GM23338 (cell line): ENCODE data around the gene RAB11B. TPM values are rescaled to one million over a fixed set of nuclear protein-coding genes. Genes with fewer than 3 reads are reported as not detected.

Experiments used
- CREB1 ChIP-seq: fragments of 250-450 bp; sonication (Bioruptor Pico); IDR thresholded peaks from 2 replicates; pipeline ENCODE4 v1.5.0; 2020; ENCODE audit warnings: low read depth, mild to moderate bottlenecking, moderate library complexity
- EZH2 ChIP-seq: fragments of 200-600 bp; sonication (generic); IDR thresholded peaks from one replicate; pipeline ENCODE4 v1.8.0; 2017; ENCODE audit warnings: antibody characterized with exemption, mild to moderate bottlenecking, low read depth; ENCODE audit not compliant: unreplicated experiment
- JUNB ChIP-seq: IDR thresholded peaks from one replicate; pipeline ENCODE4 v1.6.1; 2016; ENCODE audit warnings: antibody characterized with exemption; ENCODE audit not compliant: unreplicated experiment
- POLR2AphosphoS5 ChIP-seq: IDR thresholded peaks from 2 replicates; pipeline ENCODE4 v1.6.1; 2016; ENCODE audit warnings: antibody characterized with exemption, low read depth
- ZNF331 ChIP-seq: fragments of 250-450 bp; sonication (Bioruptor Pico); IDR thresholded peaks from 2 replicates; pipeline ENCODE4 v1.5.0; 2020; ENCODE audit warnings: low read depth, mild to moderate bottlenecking, moderate library complexity
- microRNA-seq: library from miRNA; unstranded; fragments of <30 nt; microRNA quantifications from one replicate; pipeline ENCODE4, GENCODE V29; 2017
- polyA plus RNA-seq: library from polyadenylated mRNA; unstranded; fragments of >200 nt; fragmentation: Nextera tagmentation; extraction: Ambion mirVana; gene quantifications from 2 replicates; pipeline ENCODE4 v1.2.1, GENCODE V29; 2016
- small RNA-seq: library from RNA; depleted of rRNA; stranded (forward); fragments of <200 nt; gene quantifications from one replicate; pipeline ENCODE3, GENCODE V24; 2014; ENCODE audit warnings: low replicate concordance
- total RNA-seq: library from RNA; depleted of rRNA; stranded (reverse); fragments of >200 nt; shearing (Covaris generic); gene quantifications from 2 replicates; pipeline ENCODE4 v1.2.3, GENCODE V29; 2014; rRNA removed
- TF ChIP-seq, protein P1 (sequence below): fragments of 250-450 bp; sonication (Bioruptor Pico); IDR thresholded peaks from 2 replicates; pipeline ENCODE4 v1.5.0; 2020; ENCODE audit warnings: mild to moderate bottlenecking, moderate library complexity
- TF ChIP-seq, protein P2 (sequence below): IDR thresholded peaks from 2 replicates; pipeline ENCODE4 v1.6.1; 2016; ENCODE audit warnings: antibody characterized with exemption

RAB11B gene
- total and polyA plus RNA-seq, 2 experiments from 2014 or later: 66.0 to 79.6 TPM

DNA sequence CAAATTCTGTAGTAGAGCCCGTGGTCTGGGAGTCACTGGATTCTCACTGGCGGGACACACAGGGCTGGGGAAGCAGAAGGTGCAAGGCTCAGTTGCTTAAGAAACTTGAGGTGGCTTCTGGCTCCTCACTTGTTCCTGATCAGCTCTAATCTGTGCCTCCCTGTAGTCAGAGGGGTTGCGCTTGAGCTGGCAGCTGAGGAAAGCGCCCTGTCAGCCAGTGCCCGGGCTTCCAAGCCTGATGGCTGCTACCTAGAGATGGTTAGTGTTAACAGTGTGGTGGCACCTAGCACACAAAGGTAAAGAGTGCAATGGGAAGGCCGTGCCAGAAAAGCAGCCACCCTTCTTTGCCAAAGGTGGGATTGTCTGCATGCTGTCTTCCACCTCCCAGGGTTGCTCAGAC, 63.5 kb downstream of the RAB11B start (continued):
- TF ChIP-seq, protein P1, sequence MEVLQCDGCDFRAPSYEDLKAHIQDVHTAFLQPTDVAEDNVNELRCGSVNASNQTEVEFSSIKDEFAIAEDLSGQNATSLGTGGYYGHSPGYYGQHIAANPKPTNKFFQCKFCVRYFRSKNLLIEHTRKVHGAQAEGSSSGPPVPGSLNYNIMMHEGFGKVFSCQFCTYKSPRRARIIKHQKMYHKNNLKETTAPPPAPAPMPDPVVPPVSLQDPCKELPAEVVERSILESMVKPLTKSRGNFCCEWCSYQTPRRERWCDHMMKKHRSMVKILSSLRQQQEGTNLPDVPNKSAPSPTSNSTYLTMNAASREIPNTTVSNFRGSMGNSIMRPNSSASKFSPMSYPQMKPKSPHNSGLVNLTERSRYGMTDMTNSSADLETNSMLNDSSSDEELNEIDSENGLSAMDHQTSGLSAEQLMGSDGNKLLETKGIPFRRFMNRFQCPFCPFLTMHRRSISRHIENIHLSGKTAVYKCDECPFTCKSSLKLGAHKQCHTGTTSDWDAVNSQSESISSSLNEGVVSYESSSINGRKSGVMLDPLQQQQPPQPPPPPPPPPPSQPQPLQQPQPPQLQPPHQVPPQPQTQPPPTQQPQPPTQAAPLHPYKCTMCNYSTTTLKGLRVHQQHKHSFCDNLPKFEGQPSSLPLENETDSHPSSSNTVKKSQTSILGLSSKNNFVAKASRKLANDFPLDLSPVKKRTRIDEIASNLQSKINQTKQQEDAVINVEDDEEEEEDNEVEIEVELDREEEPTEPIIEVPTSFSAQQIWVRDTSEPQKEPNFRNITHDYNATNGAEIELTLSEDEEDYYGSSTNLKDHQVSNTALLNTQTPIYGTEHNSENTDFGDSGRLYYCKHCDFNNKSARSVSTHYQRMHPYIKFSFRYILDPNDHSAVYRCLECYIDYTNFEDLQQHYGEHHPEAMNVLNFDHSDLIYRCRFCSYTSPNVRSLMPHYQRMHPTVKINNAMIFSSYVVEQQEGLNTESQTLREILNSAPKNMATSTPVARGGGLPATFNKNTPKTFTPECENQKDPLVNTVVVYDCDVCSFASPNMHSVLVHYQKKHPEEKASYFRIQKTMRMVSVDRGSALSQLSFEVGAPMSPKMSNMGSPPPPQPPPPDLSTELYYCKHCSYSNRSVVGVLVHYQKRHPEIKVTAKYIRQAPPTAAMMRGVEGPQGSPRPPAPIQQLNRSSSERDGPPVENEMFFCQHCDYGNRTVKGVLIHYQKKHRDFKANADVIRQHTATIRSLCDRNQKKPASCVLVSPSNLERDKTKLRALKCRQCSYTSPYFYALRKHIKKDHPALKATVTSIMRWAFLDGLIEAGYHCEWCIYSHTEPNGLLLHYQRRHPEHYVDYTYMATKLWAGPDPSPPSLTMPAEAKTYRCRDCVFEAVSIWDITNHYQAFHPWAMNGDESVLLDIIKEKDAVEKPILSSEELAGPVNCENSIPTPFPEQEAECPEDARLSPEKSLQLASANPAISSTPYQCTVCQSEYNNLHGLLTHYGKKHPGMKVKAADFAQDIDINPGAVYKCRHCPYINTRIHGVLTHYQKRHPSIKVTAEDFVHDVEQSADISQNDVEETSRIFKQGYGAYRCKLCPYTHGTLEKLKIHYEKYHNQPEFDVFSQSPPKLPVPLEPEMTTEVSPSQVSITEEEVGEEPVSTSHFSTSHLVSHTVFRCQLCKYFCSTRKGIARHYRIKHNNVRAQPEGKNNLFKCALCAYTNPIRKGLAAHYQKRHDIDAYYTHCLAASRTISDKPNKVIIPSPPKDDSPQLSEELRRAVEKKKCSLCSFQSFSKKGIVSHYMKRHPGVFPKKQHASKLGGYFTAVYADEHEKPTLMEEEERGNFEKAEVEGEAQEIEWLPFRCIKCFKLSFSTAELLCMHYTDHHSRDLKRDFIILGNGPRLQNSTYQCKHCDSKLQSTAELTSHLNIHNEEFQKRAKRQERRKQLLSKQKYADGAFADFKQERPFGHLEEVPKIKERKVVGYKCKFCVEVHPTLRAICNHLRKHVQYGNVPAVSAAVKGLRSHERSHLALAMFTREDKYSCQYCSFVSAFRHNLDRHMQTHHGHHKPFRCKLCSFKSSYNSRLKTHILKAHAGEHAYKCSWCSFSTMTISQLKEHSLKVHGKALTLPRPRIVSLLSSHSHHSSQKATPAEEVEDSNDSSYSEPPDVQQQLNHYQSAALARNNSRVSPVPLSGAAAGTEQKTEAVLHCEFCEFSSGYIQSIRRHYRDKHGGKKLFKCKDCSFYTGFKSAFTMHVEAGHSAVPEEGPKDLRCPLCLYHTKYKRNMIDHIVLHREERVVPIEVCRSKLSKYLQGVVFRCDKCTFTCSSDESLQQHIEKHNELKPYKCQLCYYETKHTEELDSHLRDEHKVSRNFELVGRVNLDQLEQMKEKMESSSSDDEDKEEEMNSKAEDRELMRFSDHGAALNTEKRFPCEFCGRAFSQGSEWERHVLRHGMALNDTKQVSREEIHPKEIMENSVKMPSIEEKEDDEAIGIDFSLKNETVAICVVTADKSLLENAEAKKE (CRISPR knock-in tag): no peak
- TF ChIP-seq CREB1 (CRISPR knock-in tag): no peak
- no peak for TF ChIP-seq POLR2AphosphoS5
- no peak for TF ChIP-seq EZH2
- no peak for TF ChIP-seq JUNB
- TF ChIP-seq, protein P2, sequence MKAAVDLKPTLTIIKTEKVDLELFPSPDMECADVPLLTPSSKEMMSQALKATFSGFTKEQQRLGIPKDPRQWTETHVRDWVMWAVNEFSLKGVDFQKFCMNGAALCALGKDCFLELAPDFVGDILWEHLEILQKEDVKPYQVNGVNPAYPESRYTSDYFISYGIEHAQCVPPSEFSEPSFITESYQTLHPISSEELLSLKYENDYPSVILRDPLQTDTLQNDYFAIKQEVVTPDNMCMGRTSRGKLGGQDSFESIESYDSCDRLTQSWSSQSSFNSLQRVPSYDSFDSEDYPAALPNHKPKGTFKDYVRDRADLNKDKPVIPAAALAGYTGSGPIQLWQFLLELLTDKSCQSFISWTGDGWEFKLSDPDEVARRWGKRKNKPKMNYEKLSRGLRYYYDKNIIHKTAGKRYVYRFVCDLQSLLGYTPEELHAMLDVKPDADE: no peak
- TF ChIP-seq ZNF331 (CRISPR knock-in tag): no peak

Small RNA genes within 50 kb of the gene (microRNA-seq; reads per million reads assigned to microRNA genes)
- not detected for gene MIR4999

Small RNA genes within 50 kb of the gene (small RNA-seq; reads per million reads assigned to genes)
- not detected for gene MIR4999

Other genes starting within 250 kb of the RAB11B start
- 34.7 and 54.5 TPM in 2 replicates for gene FBN3, start 240.8 kb upstream of the RAB11B start, total RNA-seq
- gene FBN3, start 240.8 kb upstream of the RAB11B start, polyA plus RNA-seq: 7.7 and 8.5 TPM in 2 replicates
- 96.2 and 109 TPM in 2 replicates for gene CERS4, start 181.0 kb upstream of the RAB11B start, total RNA-seq
- 68.5 and 74.5 TPM in 2 replicates for gene CERS4, start 181.0 kb upstream of the RAB11B start, polyA plus RNA-seq
- 84.9 and 124 TPM in 2 replicates for gene CD320, start 82.0 kb upstream of the RAB11B start, total RNA-seq
- gene CD320, start 82.0 kb upstream of the RAB11B start, polyA plus RNA-seq: 87.0 and 90.0 TPM in 2 replicates
- gene NDUFA7, start 69.0 kb upstream of the RAB11B start, total RNA-seq: 35.1 and 38.3 TPM in 2 replicates
- gene NDUFA7, start 69.0 kb upstream of the RAB11B start, polyA plus RNA-seq: 344 and 364 TPM in 2 replicates
- gene RPS28, start 68.9 kb upstream of the RAB11B start, total RNA-seq: 151 and 174 TPM in 2 replicates
- 1,790 and 2,003 TPM in 2 replicates for gene RPS28, start 68.9 kb upstream of the RAB11B start, polyA plus RNA-seq
- 8.7 and 9.3 TPM in 2 replicates for gene KANK3, start 47.1 kb upstream of the RAB11B start, total RNA-seq
- 2.0 and 2.2 TPM in 2 replicates for gene KANK3, start 47.1 kb upstream of the RAB11B start, polyA plus RNA-seq
- gene ANGPTL4, start 26.2 kb upstream of the RAB11B start, total RNA-seq: 1.4 and 2.2 TPM in 2 replicates
- gene ANGPTL4, start 26.2 kb upstream of the RAB11B start, polyA plus RNA-seq: 1.9 and 2.1 TPM in 2 replicates
- gene MARCHF2, start 22.9 kb downstream of the RAB11B start, total RNA-seq: 50.1 and 58.7 TPM in 2 replicates
- 18.9 and 20.7 TPM in 2 replicates for gene MARCHF2, start 22.9 kb downstream of the RAB11B start, polyA plus RNA-seq
- 359 and 389 TPM in 2 replicates for gene HNRNPM, start 54.6 kb downstream of the RAB11B start, total RNA-seq
- 276 and 291 TPM in 2 replicates for gene HNRNPM, start 54.6 kb downstream of the RAB11B start, polyA plus RNA-seq
- gene PRAM1, start 112.3 kb downstream of the RAB11B start, total RNA-seq: 0.07 and 0.31 TPM in 2 replicates
- 0.54 TPM in 1 of 2 replicates, not detected in the other for gene PRAM1, start 112.3 kb downstream of the RAB11B start, polyA plus RNA-seq
- gene ZNF414, start 123.8 kb downstream of the RAB11B start, total RNA-seq: 29.2 and 45.0 TPM in 2 replicates
- gene ZNF414, start 123.8 kb downstream of the RAB11B start, polyA plus RNA-seq: 27.4 and 31.6 TPM in 2 replicates
- 3.8 and 3.9 TPM in 2 replicates for gene MYO1F, start 187.1 kb downstream of the RAB11B start, total RNA-seq
- gene MYO1F, start 187.1 kb downstream of the RAB11B start, polyA plus RNA-seq: 5.7 and 7.1 TPM in 2 replicates
- 25.9 and 29.0 TPM in 2 replicates for gene ADAMTS10, start 220.4 kb downstream of the RAB11B start, total RNA-seq
- 4.8 and 5.0 TPM in 2 replicates for gene ADAMTS10, start 220.4 kb downstream of the RAB11B start, polyA plus RNA-seq
- gene NFILZ, start 240.3 kb downstream of the RAB11B start, total RNA-seq: not detected in 2 replicates
- gene NFILZ, start 240.3 kb downstream of the RAB11B start, polyA plus RNA-seq: not detected in 2 replicates